Measurements from ENCODE around the gene BFAR.
"Not testable (repeated sequence)": the region's sequence is repeated elsewhere in the genome, so short reads cannot be mapped to it uniquely, and the experiment has no call there.

The BFAR gene

DNA sequence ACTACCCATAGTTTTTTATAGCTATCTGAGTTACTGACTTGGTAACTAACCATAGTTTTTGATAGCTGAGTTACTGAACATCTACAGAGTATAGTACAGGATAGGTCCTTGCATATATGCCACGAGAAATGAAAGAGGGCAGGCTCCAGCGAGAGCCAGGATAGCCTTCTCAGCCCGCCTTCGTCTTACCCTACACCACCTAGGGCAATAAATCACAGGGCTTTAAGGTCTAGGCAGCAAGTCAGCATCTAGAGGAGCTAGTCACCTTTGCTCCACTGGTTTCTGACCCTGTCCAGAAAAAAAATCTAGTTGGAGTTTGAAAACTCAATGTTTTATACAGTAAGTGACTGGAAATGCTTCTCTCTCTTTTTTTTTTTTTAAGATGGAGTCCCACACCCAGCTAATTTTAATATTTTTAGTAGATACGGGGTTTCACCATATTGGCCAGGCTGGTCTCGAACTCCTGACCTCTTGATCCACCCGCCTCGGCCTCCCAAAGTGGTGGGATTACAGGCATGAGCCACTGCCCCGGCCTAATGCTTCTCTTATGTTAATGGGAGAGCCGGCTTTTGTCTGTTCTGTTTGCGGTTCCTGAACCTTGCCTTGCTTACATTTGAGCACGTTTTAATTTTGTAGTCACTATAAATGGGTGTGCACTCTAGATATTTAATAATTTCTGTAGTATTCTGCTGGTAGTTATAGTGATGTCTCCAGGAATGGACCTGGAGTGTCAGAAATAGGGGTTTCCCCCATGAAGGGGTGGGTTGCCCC, 2.8 kb downstream of the BFAR start:
- DNase-seq (ENCODE audit: low read depth): no peak

DNA sequence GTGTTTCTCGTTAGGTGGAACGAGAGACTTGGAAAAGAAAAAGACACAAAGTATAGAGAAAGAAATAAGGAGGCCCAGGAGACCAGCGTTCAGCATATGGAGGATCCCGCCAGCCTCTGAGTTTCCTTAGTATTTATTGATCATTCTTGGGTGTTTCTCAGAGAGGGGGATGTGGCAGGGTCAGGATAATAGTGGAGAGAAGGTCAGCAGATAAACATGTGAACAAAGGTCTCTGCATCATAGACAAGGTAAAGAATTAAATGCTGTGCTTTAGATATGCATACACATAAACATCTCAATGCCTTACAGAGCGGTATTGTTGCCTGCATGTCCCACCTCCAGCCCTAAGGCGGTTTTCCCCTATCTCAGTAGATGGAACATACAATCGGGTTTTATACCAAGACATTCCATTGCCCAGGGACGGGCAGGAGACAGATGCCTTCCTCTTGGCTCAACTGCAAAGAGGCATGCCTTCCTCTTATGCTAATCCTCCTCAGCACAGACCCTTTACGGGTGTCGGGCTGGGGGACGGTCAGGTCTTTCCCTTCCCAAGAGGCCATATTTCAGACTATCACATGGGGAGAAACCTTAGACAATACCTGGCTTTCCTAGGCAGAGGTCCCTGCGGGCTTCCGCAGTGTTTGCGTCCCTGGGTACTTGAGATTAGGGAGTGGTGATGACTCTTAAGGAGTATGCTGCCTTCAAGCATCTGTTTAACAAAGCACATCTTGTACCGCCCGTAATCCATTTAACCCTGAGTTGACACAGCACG, 3.6 kb downstream of the BFAR start:
- DNase-seq (ENCODE audit: low read depth): not testable (repeated sequence)

DNA sequence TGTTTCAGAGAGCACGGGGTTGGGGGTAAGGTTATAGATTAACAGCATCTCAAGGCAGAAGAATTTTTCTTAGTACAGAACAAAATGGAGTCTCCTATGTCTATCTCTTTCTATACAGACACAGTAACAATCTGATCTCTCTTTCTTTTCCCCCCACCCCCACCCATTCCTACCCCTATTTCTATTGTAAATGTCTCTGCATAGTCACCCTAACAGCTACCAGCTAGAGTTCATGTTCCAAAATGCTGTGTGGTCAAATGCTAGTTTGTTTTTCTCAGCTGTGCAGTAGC, 4.1 kb downstream of the BFAR start:
- not testable (repeated sequence) for DNase-seq (ENCODE audit: low read depth)

DNA sequence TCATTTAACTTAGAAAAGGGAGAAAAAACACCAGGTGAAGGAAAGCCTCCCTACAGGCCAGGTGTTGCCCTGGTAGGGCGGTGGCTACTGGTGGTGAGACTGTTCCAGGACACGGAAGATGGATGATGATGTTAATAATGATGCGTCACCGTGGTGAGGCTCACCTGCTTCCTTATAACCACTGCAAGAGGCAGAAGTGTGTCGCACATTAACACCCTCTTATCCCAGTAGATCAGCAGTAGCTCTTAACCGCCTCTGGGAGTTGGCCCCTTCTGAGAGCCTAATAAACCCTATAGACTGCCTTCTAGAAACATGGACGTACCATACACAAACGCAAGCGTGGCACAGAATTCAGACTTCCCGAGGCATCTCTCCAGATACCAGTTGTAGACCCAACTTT, 7.8 kb downstream of the BFAR start:
- no peak for DNase-seq (ENCODE audit: low read depth)

DNA sequence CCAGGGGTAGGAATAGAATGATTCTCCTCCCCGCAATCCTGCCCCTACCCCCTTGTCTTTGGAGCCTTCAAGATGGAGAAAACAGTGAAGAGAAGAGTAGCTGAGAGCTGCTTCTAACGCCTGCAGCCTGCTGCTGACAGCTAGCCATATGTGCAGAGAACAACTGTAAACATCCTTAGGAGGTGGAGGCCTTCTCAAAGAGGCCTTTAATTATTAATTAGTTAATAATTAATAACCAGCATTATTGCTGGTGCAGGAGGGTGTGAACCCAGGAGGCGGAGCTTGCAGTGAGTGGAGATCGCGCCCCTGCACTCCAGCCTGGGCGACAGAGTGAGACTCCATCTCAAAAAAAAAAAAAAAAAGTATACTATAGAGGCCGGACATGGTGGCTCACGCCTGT, 8.5 kb downstream of the BFAR start:
- DNase-seq (ENCODE audit: low read depth): no peak

DNA sequence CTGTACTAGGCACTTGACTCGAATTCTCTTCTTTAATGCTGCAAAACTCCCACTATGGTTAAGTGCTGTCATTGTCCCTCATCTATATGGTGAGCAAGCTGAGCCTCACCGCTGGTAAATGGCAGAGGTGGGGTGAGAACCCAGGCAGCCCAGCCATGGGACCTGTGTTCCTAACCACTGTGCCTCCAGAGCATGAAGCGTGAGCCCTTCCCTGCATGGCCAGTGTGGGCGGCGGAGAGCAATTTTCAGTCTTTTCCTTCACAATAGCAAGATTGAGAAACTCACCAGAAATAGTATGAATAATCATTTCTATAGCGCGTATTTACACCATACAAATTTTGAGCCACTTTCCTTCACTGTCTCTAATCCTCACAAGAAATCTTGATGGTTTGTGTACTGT, 9.2 kb downstream of the BFAR start:
- DNase-seq (ENCODE audit: low read depth): no peak

DNA sequence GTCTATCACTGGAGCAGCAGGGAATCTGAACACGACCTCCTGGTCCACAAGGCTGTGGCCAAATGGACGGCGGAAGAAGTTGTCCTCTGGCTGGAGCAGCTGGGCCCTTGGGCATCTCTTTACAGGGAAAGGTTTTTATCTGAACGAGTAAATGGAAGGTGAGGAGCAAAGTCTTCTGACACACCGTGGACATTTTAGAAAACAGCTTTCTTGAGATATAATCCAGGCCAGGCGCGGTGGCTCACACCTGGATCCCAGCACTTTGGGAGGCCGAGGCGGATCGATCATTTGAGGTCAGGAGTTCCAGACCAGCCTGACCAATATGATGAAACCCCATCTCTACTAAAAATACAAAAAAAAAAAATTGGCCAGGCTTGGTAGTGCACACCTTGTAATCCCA, 17.1 kb downstream of the BFAR start:
- DNase-seq (ENCODE audit: low read depth): no peak

DNA sequence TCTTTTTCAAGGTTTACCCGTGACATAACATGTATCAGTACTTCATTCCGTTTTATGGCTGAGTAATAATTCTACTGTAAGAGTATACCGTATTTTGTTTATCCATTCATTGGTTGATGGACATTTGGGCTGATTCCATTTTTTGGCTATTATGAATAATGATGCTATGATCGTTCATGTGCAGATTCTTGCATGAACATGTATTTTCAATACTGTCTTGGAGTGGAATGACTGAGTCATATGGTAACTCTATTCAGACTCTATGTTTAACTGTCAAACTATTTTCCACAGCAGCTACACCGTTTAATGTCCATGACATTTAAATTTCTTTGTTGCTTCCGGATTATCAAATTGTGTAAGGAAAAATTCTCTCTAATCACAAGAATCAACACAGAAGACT, 17.9 kb downstream of the BFAR start:
- no peak for DNase-seq (ENCODE audit: low read depth)

DNA sequence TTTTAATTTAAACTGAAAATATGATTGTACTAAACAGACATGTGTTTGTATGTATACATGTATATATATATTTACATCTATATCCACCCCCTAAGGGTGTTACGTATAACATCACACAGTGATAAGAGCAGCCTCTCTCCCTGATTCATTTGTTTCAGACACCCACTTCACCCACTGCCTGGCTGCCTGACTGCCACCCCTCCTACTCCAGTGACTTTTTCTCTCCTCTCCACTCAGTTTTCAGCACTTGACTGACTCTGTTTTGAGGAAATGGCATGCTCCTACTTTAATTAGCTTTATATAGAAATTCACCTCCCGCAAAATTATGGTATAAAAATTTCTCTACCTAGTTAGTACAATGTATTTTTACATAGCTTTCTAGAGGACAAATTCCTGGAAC, 20.0 kb downstream of the BFAR start:
- no peak for DNase-seq (ENCODE audit: low read depth)

DNA sequence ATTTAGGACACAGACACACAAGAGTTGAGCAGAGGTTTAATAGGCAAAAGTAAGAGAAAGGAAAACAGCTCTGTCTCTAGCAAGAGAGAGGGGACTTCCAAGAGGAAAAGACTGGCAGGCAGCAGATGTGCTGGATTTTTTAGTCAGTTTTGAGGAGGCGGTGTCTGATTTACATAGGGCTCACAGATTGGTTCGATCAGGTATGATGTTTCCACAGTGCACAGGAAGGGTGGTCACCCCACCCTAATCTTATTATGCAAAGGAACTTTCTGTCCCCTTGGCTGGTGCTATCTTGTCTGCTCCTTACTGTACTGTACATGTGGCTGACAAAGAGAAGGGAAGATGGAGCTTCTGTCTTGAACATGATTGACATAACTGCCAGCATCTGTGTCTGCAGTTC, 25.3 kb downstream of the BFAR start:
- no peak for DNase-seq (ENCODE audit: low read depth)

DNA sequence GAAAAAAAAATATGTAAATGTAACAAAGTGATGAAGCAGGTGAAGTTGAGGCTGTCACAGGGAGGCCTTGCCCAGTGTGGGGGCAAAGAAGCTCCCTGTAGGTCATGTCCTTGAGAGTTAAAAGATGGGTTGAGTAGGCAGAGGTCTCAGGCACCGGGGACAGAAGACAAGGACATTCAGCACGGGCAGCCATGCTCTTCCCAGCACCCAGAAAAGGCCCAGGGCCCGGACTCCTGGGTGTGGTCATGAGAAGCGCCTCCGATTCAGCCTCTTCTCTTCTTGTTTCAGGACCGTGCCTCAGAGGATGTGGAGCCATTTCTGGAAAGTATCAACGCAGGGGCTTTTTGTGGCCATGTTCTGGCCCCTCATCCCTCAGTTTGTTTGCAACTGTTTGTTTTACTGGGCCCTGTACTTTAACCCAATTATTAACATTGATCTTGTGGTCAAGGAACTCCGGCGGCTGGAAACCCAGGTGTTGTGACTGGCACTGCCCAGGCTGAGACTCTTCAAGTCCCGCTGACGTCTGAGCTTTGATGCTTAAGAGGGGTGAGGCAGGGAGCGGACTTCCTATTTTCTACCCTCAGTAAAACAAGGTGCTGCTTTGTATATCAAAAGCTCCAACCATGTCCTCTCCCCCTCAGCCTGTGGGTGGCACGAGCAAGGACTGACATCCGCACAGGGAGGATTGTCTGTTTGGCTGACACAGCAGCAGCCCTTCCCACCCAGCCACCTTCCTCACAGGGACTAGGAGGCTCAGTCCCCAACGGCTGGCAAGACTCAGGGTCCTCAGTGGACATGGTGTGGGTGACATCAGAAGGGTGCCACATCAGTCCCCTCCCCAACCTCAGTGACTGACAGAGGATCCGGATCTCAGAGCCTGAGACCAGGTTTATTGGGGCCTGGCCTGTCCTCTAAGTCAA, 34.9 kb downstream of the BFAR start:
- DNase-seq (ENCODE audit: low read depth): no peak

DNA sequence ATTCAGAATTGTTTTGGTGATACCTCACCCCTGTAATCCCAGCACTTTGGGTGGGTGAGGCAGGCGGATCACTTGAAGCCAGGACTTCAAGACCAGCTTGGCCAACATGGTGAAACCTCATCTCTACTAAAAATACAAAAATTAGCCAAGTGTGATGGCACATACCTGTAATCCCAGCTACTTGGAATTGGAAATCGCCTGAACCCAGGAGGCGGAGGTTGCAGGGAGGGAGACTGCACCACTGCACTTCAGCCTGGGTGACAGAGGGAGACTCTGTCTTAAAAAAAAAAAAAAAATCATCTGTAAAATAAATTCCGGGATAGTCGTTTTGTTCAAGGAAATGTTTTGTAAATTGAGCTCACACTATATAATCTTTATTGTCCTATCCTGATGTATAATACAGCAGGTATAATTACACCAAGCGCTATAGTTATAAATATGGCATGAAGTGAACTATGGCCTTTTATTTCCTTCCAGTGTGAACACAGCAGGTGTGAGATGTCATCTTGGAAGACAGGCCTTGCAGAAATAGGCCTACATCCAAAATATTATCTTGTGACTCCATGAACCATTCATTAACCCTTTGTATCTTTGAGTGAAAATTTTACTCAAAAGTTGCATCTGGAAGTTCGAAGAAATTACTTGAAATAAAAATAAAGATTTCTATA, 35.9 kb downstream of the BFAR start:
- DNase-seq (ENCODE audit: low read depth): no peak

DNA sequence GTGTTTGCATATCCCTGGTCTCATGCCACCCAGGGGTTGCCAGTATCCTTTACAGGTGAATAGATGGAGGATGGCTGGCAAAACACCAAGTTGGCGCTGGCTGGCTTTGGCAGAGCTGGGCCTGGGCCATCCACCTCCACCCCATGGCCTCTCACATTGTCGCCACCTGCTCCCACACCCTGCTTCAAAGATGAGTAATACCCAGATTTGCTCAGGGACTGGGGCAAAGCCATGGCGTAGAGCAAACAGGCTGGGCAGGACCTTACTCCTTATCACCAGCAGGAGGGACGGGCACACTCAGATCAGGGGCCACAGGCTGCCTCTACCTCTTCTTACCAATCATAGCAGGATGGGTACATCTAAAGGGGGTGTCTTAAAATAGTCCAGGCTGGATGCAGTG, 37.0 kb downstream of the BFAR start:
- no peak for DNase-seq (ENCODE audit: low read depth)

DNA sequence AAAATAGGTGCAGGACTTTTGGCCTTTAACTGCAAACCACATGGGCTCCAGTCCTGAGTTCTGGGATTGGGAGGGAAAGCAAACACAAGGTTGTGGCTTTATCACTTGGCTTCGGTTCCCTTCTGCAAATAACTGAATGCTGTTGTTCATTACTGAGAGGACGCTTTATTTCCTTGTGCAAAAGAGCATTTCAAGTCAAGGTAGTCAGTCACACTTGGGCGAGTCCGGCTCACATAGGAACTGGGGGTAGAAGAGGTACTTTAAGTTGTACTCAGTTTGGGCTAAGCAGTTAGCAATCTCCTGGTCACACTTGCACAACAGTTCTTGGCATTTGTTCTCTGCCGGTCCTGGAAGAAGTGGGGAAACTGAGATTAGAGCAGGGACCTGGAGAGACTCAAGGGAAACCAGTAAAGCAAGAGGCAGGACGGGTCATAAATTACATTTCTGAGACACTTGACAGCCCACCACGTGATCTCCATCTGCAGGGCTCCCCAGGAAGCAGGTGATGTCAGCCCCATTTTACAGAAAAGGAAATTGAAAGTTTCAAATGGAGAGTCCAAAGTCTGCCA, 39.7 kb downstream of the BFAR start:
- DNase-seq (ENCODE audit: low read depth): no peak

DNA sequence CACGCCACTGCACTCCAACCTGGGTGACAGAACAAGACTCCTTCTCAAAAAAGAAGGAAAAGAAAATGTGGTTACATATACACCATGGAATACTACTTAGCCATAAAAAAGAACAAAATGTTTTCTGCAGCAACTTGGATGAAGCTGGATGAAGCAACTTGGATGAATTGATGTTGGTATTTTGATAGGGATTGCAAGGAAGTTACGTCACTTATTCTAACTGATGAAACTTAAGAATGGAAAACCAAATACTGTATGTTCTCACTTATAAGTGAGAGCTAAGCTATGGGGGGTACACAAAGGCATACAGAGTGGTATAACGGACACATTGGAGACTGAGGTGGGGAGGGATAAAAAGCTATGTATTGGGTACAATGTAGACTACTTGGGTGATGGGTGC, 43.9 kb downstream of the BFAR start:
- DNase-seq (ENCODE audit: low read depth): no peak

DNA sequence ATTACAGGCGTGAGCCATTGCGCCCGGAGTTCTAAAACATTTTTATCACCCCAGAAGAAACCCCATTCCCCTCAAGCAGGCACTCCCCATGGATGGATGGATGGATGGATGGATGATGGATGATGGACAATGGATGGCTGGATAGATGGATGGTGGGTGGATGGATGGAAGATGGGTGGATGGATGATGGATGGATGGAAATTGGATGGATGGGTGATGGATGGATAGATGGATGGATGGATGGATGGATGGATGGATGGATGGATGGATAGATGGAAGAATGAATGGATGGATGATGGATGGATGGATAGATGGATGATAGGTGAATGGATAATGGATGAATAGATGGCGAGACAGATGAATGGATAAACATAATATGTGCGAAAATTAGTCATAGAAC, 44.9 kb downstream of the BFAR start:
- no peak for DNase-seq (ENCODE audit: low read depth)

DNA sequence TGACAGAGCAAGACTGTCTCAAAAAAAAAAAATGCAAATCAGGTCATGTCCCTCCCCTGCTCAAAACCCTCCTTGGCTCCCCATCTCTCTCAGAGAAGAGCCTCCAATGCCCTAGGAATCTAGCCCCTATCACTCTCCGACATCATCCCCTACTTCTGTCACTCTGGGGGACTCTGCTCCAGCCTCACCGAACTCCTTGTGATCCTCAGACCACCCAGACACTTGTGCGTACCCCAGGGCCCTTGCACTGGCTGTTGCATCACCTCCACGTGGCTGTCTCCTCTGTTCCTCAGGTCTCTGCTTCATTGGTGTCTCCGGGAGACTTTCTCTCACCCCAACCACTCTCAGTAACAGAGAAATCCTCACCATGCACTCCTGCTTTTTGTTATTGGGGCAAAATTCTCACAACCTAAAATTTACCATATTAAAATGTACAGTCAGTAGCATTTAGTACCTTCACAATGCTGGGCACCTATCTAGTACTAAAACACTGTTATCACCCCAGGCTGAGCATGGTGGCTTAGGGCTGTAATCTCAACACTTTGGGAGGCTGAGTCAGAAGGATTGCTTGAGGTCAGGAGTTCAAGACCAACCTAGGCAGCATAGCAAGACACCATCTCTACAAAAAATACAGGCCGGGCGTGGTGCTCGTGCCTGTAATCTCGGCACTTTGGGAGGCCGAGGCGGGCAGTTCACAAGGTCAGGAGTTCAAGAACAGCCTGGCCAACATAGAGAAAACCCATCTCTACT, 46.2 kb downstream of the BFAR start:
- DNase-seq (ENCODE audit: low read depth): no peak

DNA sequence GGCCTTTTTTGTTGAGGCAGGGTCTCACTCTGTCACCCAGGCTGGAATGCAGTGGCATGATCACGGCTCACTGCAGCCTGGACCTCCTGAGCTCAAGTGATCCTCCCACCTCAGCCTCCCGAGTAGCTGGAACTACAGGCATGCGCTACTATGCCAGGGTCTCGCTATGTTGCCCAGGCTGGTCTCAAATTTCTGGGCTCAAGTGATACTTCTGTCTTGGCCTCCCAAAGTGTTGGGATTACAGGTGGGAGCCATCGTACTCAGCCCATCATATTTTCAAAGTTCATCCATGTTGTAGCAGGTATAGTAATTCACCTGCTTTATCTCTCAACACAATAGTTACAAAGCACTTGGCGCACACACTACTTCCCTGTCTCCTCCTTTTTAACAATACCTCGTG, 47.6 kb downstream of the BFAR start:
- DNase-seq (ENCODE audit: low read depth): not testable (repeated sequence)

DNA sequence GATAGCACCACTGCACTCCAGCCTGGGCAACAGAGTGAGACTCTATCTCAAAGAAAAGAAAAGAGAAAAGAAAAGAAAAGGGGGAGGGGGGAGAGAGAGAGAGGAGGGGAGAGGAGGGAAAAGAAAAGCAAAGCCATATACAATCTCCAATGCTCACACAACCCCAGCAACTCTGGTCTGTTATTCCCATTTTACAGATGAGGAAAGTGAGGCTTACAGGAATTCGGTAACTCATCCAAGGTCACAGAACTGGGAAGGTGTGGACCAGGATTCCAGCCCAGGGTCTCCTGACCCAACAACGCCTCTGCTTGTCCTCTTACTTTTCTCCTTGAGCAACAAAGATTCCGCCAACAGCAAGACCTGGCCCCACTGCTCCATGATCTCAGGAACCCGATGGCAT, 48.4 kb downstream of the BFAR start:
- DNase-seq (ENCODE audit: low read depth): no peak

DNA sequence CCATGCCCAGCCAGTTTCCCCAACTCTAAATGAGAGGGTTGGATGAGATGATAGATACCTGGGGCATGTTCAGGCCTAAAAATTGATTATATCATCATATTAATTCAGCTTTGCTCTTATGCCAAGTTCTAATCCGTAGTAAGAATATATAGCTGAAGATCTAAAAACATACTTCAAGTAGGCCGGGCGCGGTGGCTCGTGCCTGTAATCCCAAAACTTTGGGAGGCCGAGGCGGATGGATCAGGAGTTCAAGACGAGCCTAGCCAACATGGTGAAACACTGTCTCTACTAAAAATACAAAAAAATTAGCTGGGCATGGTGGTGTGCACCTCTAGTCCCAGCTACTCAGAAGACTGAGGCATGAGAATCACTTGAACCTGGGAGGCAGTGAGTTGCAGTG, 49.4 kb downstream of the BFAR start:
- no peak for DNase-seq (ENCODE audit: low read depth)

Data from EH (cell line).